Stomach (tissue), 4 donors: ENCODE data around the gene CACNA2D4.

Experiments used
- EP300 ChIP-seq: sonication (generic); formaldehyde crosslinking; IDR thresholded peaks from one replicate; pipeline ENCODE4 v1.6.1; 2017; ENCODE audit warnings: antibody characterized with exemption
- POLR2A ChIP-seq, 4 donors: fragments of 450-650 bp; IDR thresholded peaks; one replicate each; pipeline ENCODE4 v1.6.1; 2016; ENCODE audit warnings: antibody characterized with exemption in 4 of 4, control low read depth in 2 of 4, mild to moderate bottlenecking in 1 of 4, moderate library complexity in 1 of 4
- POLR2AphosphoS5 ChIP-seq, 3 donors: sonication (generic); formaldehyde crosslinking; IDR thresholded peaks; one replicate each; pipeline ENCODE4 v1.6.1; 2016; ENCODE audit warnings: antibody characterized with exemption in 3 of 3
- TF ChIP-seq, protein P1 (sequence below), 7 experiments: fragments of 450-650 bp in 4 of 7; fragments of 200-600 bp in 3 of 7; sonication (generic) in 3 of 7; IDR thresholded peaks; one replicate each; pipeline ENCODE4 v1.5.1; 2016 to 2019; ENCODE audit warnings: antibody characterized with exemption in 7 of 7, control low read depth in 2 of 7, mild to moderate bottlenecking in 1 of 7

DNA sequence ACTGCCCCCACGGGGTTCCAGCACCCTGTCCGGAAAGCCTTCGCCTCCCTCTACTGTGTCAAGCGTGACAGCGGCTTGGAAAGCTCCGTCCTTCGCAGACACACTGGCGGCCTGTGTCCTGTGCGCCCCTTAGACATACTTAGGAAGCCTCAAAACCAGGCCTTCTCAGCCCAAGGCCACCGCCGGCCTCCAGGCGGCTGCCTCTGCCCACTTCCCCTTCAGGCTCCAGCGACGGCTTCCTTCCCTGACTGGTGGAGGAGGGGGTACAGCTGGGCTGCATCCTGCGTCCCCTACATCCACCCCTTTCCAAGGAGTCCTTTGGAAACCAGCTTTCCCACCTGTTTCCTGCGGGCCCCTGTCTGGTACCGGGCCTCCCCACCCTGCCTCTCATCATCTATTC is 2.5 kb upstream of the CACNA2D4 start:
- TF ChIP-seq, protein P1, sequence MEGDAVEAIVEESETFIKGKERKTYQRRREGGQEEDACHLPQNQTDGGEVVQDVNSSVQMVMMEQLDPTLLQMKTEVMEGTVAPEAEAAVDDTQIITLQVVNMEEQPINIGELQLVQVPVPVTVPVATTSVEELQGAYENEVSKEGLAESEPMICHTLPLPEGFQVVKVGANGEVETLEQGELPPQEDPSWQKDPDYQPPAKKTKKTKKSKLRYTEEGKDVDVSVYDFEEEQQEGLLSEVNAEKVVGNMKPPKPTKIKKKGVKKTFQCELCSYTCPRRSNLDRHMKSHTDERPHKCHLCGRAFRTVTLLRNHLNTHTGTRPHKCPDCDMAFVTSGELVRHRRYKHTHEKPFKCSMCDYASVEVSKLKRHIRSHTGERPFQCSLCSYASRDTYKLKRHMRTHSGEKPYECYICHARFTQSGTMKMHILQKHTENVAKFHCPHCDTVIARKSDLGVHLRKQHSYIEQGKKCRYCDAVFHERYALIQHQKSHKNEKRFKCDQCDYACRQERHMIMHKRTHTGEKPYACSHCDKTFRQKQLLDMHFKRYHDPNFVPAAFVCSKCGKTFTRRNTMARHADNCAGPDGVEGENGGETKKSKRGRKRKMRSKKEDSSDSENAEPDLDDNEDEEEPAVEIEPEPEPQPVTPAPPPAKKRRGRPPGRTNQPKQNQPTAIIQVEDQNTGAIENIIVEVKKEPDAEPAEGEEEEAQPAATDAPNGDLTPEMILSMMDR (IDR thresholded peaks at IDR 0.05): no peak
- no peak for TF ChIP-seq POLR2A (IDR thresholded peaks at IDR 0.05)
- TF ChIP-seq EP300: no peak
- no peak for TF ChIP-seq POLR2AphosphoS5 (IDR thresholded peaks at IDR 0.05)
